HG03045 (cell line): Measurements from ENCODE around the gene TMEM134.
"Not testable (repeated sequence)": the region's sequence is repeated elsewhere in the genome, so short reads cannot be mapped to it uniquely, and the experiment has no call there.

Experiments used
- ATAC-seq: cut with Tn5 transposase; IDR thresholded peaks from one replicate; pipeline ENCODE4 v1.9.1; 2021; ENCODE audit warnings: mild to moderate bottlenecking, moderate library complexity; ENCODE audit not compliant: unreplicated experiment

Gene TMEM134, protein sequence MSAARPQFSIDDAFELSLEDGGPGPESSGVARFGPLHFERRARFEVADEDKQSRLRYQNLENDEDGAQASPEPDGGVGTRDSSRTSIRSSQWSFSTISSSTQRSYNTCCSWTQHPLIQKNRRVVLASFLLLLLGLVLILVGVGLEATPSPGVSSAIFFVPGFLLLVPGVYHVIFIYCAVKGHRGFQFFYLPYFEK

DNA sequence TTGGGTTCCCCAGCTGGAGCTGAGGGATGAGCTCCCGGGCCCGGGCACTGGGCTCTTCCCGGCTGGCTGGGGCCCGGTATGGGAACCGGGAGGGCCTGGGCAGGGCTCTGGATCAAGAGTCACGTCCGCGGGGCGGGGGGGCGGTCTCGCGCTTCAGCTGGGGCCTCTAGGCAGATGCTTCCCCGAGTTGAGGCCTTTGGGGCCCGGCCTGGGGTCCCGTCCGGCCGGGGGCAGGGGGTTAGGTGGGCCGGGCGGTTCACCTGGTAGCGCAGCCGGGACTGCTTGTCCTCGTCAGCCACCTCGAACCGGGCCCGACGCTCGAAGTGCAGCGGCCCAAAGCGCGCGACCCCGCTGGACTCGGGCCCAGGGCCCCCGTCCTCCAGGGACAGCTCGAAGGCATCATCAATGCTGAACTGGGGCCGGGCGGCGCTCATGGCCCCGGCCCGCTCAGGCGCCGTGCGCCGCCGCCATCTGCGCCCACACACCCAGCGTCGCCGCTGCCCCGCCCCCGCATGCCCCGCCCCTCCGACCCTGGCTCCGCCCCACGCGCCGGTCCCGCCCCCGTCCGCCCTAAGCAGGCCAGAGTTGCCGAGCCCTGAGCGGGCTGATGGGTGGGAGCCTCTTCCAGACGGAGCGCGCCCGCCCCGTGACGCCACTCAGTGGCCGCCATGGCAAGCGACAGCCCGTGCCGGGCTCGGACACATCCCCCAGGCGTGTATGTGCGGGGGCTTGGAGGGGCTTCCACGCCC is at the start of gene TMEM134:
TMEM134 (minus strand) TSS at position 493 of the 749 bp plus-strand sequence; CDS start at position 434, 59 bp downstream.
- ATAC-seq, result peak; percentile 63

DNA sequence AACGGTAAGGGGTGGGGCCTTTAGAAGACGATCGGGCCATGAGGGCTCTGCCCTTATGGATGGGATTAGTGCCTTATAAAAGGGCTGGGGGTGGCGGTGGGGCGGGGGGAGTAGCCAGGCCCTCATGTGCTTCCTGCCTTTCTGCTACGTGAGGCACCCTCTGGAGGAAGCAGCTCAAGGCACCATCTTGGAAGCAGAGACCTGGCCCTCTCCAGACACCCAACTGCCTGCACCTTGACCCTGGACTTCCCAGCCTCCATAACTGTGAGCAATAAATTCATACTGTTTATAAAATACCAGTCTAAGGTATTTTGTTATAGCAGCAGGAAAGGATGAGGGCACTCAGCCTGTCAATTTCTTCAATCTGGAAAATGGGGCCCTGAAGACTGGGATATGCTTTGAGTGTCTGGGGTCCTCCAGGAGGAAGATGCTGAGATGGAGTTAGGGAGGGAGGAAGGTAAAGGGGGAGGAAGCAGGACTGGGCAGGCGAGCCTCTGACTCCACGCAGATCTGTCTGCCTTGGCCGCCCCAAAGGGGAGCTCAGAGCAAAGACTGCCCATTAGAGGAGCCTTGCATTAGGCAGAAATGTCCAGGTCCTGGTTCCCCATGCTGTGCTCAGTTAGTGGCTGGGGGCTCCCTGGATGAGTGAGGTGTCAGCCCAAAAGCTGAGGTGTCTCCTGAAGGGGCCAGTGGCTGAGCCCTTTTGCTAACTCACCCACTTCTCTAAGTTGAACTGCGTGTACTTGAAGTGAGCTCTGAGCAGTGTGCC is 48.9 kb upstream of the TMEM134 start:
- ATAC-seq, result no peak

DNA sequence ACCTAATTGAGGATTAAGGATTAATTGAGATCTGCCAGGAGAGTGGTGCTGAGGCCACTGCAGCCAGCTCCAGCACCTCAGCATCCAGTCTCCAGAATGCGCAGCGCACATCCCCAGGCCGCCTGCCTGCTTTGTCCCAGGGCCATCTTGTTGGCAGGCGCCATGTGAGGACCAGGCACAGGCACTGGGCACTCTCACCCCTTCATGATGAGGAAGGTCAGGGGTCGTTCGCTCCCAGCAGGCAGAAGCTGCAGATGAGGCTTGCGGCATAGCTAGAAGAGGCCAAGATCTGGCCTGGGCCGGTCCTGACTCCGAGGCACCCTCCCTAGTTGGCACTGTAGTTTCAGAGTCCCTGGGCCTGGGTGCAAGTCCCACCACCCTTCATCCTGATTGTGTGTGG is 47.8 kb upstream of the TMEM134 start:
- ATAC-seq, result no peak

DNA sequence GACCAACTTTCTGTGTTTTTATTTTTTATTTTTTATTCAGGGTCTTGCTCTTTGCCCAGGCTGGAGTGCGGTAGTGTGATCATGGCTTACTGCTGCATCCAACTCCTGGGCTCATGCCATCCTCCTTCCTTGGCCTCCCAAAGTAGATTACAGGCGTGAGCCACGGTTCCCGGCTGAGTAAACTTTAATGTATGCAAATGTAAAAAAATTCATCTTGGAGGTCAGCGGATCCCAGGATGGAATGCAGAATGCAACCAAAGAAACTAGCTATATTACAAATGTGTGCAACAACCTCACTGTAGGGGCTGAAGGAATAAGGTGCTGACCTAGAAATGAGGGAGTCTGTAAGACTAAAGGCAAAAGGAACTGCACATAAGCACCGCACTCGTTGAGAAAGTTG is 45.1 kb upstream of the TMEM134 start:
- ATAC-seq, result no peak

DNA sequence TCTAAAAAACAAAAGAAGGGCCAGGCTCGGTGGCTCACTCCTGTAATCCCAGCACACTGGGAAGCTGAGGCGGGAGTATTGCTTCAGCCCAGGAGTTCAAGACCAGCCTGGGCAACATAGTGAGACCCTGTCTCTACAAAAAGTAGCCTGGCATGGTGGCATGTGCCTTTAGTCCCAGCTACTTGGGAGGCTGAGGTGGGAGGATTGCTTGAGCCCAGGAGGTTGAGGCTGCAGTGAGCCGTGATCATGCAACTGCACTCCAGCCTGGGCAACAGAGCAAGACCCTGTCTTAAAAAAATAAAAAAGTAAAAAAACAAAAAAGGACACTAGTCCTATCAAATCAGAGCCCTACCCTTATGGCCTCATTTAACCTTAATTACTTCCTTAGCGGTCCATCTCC is 42.5 kb upstream of the TMEM134 start:
- ATAC-seq, result not testable (repeated sequence)

DNA sequence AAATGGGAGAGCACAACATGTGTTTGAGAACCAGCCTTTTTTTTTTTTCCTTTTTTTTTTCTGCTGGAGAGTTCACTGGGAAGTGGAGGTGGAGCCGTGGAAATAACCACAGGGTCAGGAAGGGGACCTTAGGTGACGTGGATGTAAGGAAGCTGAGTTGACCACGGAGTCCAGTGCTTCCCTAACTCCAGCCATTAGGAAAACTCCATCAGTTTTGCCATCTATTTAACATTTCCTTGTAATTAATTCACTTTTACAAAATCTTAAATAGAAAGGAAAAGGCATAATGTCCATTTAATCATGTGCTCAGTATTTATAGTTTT is 40.9 kb upstream of the TMEM134 start:
- ATAC-seq, result no peak

DNA sequence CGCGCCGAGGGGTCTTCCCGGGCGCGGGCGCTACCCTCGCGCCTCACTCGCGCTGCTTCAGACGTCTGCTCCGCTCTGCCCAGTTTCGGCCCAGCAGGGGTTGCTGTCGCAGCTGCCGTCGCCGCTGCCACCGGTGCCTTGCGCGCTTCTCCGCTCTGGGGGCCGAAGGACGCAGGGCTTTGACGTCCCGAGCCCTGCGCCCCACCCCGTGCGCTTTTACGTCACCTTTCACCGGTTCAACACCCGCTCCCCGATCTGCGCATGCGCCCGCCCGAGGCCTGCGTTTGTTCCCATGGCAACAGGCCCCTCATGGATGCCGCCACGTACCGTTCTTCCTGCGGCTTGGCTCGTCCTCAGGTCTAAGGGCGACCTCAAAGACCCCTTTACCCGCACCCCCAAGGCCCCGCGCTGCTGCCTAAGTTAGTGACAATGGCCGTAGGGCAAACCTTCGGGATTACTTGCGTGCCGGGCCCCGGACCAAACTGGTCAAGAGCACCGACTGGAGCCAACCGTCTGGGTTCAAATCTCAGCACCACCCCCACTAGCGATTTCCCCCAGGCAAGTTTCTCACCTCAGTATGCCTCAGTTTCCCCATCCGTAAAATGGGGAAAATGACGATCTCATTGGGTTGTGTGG is 39.6 kb upstream of the TMEM134 start:
- peak; percentile 39 for ATAC-seq

DNA sequence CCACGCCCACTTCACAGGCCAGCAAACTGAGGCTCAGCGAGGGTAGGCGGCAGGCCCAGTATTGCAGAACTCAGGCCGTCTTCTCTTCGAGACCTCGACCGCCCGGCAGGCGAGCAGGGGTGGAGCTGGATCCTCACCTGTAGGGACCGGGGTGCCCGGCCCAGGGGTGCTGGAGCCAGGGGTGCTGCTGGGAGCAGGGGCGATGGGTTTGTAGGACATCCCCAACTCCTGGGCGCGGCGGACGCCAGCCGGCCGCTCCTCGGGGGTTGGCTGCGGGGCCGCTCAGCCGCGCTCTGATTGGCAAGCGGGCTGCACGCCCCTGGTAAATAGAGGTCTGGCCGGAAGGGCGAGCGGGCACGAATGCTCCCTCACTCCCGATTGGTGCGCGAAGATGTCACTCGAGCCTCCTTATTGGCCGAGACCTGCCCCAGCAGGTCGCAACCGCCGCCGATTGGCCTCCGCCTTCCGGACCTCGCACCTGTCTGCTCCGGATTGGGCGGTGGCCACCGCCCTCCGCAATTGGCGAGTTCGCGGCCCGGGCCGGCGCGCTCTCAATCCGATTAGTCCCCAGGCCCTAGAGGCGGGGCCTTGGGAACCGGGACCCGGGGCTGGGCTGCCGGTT is 38.9 kb upstream of the TMEM134 start, which contains the start of gene CDK2AP2:
CDK2AP2 (minus strand) TSS at position 299 of the 622 bp plus-strand sequence; CDS start at position 219, 80 bp downstream.
- ATAC-seq, result peak; percentile 74

DNA sequence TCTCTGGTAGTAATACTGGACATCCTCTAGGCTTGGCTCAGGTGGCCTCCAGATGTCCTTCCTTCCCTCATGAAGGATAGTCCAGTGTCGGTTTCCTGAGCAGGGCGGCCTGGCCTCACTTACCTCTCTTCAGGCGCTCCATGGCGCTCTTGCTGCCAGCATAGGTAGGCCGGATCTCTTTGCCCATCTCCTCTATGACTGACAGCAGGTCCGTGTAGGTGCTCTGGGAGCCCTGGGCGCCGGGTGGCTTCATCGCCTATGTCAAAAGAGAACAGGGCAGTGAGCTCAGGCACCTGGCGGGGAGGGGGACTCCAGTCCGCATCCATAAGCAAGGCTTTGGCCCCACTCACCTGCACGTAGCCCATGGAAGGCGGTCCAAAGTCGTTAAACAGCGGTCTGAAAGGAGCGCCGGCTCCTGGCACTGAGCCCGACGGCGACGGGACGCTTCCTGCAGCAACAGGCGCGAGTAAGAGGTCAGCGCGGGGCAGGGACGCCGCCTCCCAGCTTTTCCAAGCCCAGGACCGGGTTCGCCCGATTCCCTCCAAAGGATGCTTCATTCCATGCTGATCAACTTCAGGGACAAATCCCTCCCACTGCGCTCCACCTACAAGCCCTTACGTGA is 38.3 kb upstream of the TMEM134 start:
- ATAC-seq, result no peak

DNA sequence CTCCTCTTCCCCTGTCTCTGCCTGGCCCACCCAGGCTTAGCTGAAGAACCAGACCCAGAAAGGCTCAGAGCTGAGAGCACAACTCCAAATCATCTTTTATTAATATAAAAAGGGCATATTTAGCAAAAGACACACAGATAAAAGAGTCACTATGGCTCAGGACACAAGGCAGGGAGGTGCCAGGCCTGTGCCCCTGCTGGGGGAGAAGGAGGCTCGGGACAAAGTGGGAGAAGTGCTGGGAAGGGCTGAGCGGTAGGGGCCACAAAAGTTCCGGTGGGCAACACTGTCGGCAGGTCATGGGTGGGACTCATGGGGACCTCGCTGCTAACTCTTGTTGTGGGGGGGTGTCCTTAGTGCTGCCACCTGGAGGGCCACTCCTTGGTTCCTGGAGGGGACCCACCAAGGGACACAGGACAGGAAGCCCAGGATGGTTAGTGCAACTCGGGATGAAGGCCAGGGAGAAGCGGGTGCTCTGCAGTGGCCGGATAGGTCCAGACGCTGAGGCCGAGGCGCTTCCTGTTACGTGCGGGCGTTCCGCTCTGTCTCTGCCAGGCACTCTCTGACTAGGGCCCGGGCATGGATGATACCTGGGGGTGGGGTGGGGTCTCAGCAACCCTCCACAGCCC is 37.5 kb upstream of the TMEM134 start:
- no peak for ATAC-seq

DNA sequence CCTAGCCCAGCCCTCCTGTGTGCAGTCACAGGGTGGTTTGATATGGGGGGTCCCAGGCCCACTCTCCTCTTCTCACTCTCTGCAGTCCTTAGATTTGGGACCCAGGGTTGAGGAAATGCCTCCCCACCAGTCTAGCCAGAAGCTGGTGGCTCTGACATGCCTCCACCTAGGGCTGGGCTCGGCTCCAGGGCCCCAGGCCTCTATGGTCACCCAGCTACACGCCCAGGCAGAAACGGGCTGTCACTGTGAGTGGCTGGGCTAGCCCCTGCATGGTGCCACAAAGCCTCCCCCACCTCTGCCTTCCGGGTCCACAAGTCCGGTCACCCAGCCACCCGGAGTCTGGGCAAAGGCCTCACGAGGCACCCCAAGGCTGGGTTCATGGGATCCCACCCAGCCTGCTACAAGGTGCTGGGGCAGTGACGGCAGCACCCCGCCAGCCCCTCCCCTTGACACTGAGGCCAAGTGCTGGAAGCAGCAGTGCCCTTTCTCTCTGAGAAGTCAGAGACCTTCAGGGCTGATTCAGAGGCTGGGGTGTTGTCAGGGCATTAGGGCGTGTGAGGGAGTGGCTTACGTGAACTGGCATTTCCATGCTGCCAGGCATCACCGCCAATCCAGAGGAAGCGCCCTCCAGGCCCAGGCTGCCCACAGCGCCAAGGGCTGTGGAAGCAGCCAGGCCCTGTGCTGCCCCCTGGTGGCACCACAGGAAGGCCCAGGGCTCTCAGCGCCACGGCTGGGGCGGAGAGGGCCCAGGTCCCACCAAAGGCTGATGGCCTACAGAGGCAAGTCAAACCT is 36.8 kb upstream of the TMEM134 start:
- no peak for ATAC-seq

DNA sequence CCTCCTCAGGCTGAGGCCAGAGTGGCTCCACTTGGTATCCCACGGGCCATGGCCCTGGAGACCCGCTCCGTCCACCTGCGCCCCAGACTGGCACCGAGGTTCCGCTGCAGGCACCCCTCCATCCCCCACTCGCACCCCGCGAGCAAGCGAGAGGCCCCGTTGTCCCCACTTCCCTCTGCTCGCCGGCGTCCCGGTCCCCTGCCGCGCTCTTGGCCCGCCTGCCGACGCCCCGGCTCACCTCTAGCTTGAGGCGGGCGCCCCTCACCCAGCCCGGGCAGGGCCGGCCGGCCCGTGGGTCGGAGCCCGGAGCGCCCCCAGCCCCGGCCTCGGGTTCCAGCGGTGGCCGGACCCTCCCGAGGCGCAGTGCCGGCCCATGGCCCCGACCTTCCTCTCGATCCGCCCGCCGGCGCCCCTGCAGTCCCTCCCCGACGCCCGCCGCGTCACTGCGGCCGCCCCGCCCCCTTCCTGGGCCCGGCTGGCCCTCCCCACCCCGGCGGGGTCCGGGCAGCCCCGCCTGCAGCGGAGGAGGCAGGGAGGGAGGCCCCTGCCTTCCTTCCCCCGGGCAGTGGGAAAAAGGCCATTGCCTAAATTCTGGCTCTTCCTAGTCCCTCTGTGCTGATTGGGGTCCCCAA is 36.0 kb upstream of the TMEM134 start, which contains the start of gene PITPNM1:
PITPNM1 (minus strand) TSS at position 414 of the 632 bp plus-strand sequence. CDS start 1,183 bp downstream, outside the sequence.
- peak; percentile 18 for ATAC-seq

DNA sequence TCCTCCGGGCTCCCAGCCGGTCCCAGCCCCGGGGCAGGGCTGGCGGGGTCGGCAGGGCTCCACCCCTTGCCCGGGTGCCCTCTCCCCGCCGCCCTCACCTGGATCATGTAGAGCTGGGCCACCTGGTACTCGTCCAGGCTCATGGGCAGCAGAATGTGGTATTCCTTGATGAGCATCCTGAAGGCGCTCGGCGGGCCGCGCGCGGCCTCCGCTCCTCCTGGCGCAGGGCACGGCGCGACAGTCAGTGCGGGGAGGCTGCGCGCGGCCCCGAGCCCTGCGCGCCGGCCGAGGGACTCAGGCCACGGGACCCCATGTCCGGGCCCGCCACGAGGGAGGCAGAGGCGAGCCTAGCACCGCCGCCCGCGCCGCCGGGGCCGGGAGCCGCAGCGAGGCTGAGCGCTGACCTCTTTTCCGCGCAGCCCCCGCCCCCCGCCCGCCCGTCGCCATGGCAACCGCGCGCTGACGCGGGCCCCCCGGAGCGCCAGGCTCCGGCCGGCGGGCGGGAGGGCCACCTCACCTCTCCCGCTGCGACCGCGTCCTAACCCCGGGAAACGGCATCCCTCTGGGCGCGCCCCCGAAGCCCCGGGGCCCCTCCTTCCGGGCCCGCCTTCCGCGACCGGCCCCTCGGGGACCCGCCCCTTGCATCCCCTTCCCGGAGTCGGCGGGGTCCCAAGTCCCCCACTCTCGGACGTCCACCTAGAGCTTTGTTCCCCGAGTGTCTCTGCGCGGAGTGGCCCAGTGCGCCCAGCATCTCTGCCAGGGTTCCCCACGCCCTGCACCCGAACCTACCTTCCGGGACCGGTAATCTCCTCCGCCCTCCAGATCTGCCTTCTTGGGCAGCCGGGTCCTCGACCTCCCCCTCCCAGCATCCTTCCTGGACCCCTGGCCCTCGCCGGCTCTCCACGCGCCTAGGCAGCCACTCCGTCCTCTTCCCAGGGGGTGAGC is 35.2 kb upstream of the TMEM134 start:
- ATAC-seq, result no peak

DNA sequence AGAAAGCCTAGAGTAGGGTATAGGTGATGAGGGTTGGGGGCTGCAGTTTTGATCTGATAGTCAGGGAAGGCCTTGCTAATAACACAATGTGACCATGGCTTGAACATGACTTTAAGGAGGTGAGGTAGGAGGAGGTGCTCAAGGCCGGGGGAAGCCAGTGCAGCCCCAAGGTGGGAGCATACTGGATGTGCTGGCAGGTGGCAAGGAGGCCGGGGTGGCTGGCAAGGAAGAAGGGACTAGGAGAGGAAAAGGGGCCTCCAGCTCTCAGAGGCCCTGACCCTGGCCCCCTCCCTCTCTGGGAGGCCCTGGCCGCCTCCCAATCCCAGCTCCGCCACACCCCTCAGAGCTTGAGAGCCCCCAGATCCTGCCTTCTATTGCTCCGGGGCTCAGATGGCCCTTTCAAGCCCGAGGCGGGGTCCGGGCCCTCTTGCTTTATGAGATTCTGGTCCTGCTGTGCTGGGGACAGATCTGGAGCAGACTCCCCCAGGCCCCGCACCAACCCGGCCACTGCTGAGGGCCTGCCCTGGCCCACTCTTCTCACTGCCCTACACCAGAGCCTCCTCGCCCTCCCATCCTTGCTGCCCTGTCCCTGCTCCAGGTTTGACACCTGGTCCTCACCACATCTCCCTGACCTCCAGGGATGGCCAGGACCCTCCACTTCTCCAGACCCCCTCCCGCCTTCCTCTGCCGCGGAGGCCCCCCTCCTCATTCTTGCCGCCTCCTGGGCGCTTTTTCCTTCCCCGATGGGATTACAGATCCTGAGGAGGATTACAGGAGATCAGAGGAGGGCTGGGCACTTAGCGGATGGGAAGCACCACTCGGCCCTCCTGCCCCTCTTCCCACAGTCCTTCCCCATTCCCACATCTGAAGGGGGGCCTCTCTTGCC is 34.3 kb upstream of the TMEM134 start:
- no peak for ATAC-seq

DNA sequence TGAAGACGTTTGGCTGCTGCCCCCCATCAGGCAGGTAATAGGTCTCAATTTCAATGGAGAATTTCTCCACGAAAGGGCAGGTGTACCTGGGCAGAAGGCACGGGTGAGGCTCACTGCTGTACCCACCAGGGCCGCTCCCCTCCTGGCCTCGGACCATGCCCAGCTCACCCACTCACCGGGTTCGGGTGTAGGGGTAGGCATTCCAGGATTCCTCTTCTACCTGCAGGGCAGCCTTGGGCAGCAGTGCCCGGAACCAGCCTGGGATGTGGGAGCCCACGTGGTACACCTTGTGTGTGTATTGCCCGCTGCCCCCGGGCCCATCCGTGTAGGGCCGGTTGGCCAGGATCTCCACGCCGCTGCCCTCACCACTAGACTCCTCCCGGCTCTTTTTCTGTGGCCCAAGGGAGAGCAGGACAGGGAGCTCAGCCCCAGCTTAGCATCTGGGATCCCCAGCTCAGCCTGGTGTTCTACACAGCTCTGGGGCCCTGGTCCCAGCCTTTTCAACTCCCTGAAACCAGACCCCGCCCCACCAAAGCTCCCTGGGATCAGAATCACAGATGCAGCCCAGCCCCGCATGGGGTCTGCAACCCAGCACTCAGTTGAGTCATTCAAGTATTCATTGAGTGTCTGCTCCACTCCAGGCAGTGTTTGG is 33.4 kb upstream of the TMEM134 start:
- ATAC-seq, result no peak

DNA sequence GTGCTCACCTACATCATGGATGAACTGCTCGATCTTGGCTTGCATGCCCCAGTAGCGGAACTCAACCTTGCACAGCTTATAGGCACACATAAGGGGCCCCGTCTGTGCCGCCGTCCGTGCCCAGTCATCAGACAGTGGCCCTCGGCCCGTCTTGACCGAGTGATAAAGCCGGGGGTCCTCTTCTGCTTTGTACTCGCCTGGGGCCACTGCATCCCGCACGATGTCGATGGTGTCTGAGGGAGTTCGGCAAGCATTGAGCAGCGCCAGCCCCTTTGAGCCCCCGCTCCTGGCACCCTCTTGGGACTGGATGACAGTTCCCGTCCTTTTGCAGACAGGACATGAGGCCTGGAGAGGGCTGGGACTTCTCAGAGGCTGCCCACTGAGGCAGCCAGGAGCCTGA is 32.8 kb upstream of the TMEM134 start:
- no peak for ATAC-seq
